ENCODE measurements around the gene PLSCR4. TPM values are rescaled to one million over a fixed set of nuclear protein-coding genes. Genes with fewer than 3 reads are reported as not detected.

The PLSCR4 gene
- total RNA-seq, 2 donors from 2014 or later: 0.78 TPM; not detected in 1

Other genes with a start within 250 kb of the PLSCR4 start
- gene PLOD2, start 89.9 kb downstream of the PLSCR4 start, total RNA-seq: 1 to 10 TPM in 1 of 2 donors, under 1 TPM in 1; 0.17 to 1.9 TPM
- gene PLSCR2, start 218.5 kb upstream of the PLSCR4 start, total RNA-seq: not detected

All from T-helper 17 cell (primary cell).